AML-193 (cell line): ENCODE results near the gene EMC9.

Experiments
- DNase-seq, 2 experiments: peaks; one replicate each; lab custom pipeline; 2025; lab: John Stamatoyannopoulos, UW

EMC9 gene, protein sequence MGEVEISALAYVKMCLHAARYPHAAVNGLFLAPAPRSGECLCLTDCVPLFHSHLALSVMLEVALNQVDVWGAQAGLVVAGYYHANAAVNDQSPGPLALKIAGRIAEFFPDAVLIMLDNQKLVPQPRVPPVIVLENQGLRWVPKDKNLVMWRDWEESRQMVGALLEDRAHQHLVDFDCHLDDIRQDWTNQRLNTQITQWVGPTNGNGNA

GRCh38 chr14:24141097-24141880 lies at the start of gene EMC9:
Gene EMC9, minus strand, starts transcription at chr14:24141591. Its CDS starts 287 bp downstream, at chr14:24141304.
- DNase-seq: peak; percentile 96 to 97

- DNase-seq: no peak
These were observed 49.0 kb upstream of the EMC9 start for GRCh38 chr14:24190416-24190815.

- DNase-seq: no peak
These were observed 48.1 kb upstream of the EMC9 start for GRCh38 chr14:24189460-24189859.

DNA sequence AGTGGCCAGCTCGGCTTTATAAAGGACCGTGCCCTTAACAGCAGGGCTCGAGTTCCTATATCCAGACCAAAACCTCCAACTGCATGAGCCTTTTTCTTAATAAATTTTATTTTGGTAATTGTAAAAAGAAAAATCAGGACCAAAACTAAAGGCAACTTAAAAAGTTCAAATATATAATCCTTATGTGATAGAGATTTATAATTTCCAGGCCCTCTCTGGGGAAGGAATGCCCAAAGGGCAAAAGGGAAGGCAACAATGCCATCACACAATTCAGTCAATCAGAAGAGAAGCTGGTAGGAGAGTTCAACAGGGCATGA lies 47.6 kb upstream of the EMC9 start:
- DNase-seq: no peak

DNA sequence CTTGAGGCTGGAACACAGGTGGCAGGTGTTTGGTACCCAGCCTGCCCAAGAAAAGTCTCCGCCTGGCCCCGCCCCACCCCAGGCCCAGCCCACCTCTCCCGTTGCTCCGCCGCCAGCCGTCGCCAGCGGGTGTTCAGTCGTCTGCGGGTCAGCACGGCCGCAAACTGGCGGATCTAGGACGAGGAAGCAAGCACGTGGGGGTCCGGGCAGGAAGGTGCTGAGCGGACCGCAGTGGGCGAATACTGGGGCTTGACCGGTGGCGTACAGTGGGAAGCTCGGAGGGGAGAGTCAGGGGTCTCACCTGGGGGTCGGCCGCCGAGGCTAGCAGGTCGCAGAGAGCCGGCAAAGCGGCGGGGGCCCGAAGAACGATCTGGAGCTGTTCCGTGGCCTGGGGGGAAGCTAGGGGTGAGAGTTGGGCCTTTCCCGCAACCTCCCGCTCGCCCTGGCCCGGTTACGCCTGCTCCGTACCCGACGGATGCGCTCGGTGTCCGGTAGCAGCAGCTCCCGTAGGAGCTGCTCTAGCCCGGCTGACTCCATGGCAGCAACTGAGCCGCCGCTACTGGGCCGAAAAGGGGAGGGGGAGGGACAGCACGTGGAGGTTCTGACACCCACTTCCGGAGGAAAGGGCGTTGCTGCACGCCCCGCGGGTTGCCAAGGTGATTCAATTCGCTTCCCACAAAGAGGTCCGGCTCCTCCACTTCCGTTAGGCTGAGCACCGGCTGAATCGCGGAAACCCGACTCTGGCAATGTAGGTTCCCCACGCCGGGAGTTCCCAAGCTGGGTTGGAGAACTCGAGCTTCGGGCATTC lies 47.1 kb upstream of the EMC9 start, which contains the start of gene IPO4:
TSS of gene IPO4 (minus strand) at position 566 of the 808 bp plus-strand sequence. CDS start at position 537, 29 bp downstream.
- DNase-seq: peak; percentile 94 to 96

- DNase-seq: no peak
These were observed 46.1 kb upstream of the EMC9 start for GRCh38 chr14:24187539-24187915.

DNA sequence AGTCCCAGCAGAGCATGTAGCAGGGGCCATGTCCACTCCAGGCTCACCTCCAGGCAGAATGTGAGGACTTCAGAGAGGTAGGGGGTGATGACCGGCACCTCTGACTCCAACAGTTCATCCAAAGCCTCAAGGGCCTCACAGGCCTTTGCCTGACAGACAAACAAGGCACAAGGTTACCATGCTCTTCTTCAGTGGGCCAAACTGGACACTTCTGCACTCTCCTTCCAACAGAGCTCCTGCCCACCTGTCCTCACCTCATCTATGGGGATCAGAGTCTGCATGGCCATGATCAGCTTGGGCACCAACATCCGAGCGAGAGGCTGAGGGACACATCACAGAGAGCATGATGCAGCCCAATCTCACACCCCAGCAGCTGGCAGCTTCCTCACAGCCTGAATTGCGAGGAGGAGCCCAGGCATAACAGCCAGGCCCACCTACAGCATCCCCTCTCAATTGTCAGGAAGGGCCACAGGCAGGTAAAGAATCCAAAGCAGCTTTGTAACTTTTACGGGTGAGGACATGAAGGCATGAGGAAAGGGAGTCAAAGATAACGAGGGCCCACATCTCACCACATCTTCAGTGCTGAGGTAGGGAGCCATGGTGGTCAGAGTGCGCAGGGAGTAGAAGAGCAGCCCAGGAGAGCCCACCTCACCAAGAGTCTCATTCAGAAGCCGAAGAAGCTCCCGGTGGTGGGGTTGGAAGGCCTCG lies 45.6 kb upstream of the EMC9 start:
- DNase-seq: no peak

GRCh38 chr14:24185741-24186140 lies 44.4 kb upstream of the EMC9 start:
- DNase-seq: no peak

GRCh38 chr14:24185026-24185425 lies 43.6 kb upstream of the EMC9 start:
- no peak for DNase-seq

GRCh38 chr14:24184104-24184970 lies 42.9 kb upstream of the EMC9 start:
- no peak for DNase-seq

DNA sequence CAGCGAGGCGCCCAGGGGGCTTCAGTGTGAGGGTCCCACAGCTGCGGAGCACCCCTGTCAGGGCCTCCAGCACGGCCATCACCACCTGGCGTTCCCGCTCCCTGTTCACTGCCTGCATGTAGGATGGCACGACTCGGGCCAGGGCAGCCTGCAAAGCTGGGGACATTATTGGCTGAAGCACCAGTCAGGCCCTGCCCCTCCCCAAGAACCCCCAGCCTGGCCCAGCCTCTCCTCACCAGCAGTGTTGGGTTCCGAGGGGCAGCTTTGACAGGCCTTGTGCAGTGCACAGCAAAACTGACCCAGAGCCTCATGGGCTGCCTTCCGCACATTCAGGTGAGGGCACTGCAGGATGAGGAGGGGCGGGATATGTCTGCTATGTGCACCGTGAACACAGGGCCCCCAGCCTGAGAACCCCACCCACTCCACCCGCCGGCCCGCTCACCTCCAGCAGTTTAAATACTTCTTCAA lies 41.7 kb upstream of the EMC9 start:
- no peak for DNase-seq

- DNase-seq: no peak
These were observed 40.9 kb upstream of the EMC9 start for GRCh38 chr14:24182110-24182882.

- DNase-seq: no peak
These were observed 40.1 kb upstream of the EMC9 start for GRCh38 chr14:24181371-24182077.

- no peak for DNase-seq
These were observed 38.8 kb upstream of the EMC9 start for GRCh38 chr14:24179961-24180796.

- DNase-seq: no peak
These were observed 38.0 kb upstream of the EMC9 start for GRCh38 chr14:24179294-24179960.

GRCh38 chr14:24178399-24179178 lies 37.2 kb upstream of the EMC9 start:
- DNase-seq: no peak

- DNase-seq: no peak
These were observed 36.5 kb upstream of the EMC9 start for GRCh38 chr14:24177891-24178290.
